Hepatocyte (in vitro differentiated cells): ENCODE measurements around the gene PLPPR1. TPM values are rescaled to one million over a fixed set of nuclear protein-coding genes. Genes with fewer than 3 reads are reported as not detected.

ENCODE experiments used
- DNase-seq: peaks from one replicate; pipeline ENCODE4 v3.0.0-alpha.2; 2016; ENCODE audit warnings: low spot score
- H2AFZ ChIP-seq: fragments of 200-600 bp; sonication (generic); 2 replicates; pipeline ENCODE4 v1.6.0; 2016; ENCODE audit warnings: antibody characterized with exemption, mild to moderate bottlenecking
- H3K27ac ChIP-seq: fragments of 200-600 bp; sonication (generic); 2 replicates; pipeline ENCODE4 v1.5.1; 2016; ENCODE audit warnings: mild to moderate bottlenecking
- H3K27me3 ChIP-seq: fragments of 200-600 bp; sonication (generic); 2 replicates; pipeline ENCODE4 v1.6.1; 2016
- H3K36me3 ChIP-seq: fragments of 200-600 bp; sonication (generic); replicated peaks from 2 replicates; pipeline ENCODE4 v1.5.1; 2016; ENCODE audit warnings: low read depth; ENCODE audit not compliant: insufficient read depth
- H3K4me1 ChIP-seq: fragments of 200-600 bp; sonication (generic); 2 replicates; pipeline ENCODE4 v1.5.1; 2016; ENCODE audit warnings: mild to moderate bottlenecking, moderate library complexity; ENCODE audit not compliant: insufficient read depth
- H3K4me2 ChIP-seq: fragments of 200-600 bp; sonication (generic); 2 replicates; pipeline ENCODE4 v1.6.0; 2016
- H3K4me3 ChIP-seq: fragments of 200-600 bp; sonication (generic); 2 replicates; pipeline ENCODE4 v1.5.1; 2016; ENCODE audit warnings: mild to moderate bottlenecking
- H3K79me2 ChIP-seq: fragments of 200-600 bp; sonication (generic); 2 replicates; pipeline ENCODE4 v1.6.0; 2017; ENCODE audit warnings: mild to moderate bottlenecking
- H3K9me2 ChIP-seq: fragments of 200-600 bp; sonication (generic); replicated peaks from 2 replicates; pipeline ENCODE4 v1.6.0; 2017; ENCODE audit warnings: mild to moderate bottlenecking; ENCODE audit not compliant: insufficient read depth
- H3K9me3 ChIP-seq: fragments of 200-600 bp; sonication (generic); 2 replicates; pipeline ENCODE4 v1.5.1; 2016; ENCODE audit warnings: low read depth, mild to moderate bottlenecking
- H4K20me1 ChIP-seq: fragments of 200-600 bp; sonication (generic); 2 replicates; pipeline ENCODE4 v1.6.0; 2016; ENCODE audit warnings: mild to moderate bottlenecking; ENCODE audit not compliant: insufficient read depth, poor library complexity, severe bottlenecking
- EZH2 ChIP-seq: fragments of 200-600 bp; sonication (generic); IDR thresholded peaks from 2 replicates; pipeline ENCODE4 v1.6.1; 2016; ENCODE audit warnings: antibody characterized with exemption, mild to moderate bottlenecking, borderline replicate concordance
- EZH2phosphoT487 ChIP-seq: fragments of 200-600 bp; sonication (generic); IDR thresholded peaks from one replicate; pipeline ENCODE4 v1.6.1; 2018; ENCODE audit warnings: antibody characterized with exemption, mild to moderate bottlenecking, low read depth, moderate library complexity; ENCODE audit not compliant: unreplicated experiment, severe bottlenecking
- WGBS: methylation state at CpG from one replicate; pipeline ENCODE4 v1.1.6; 2016; ENCODE audit warnings: low lambda C conversion rate; ENCODE audit errors: missing lambda C conversion rate; 5-methylcytosine and 5-hydroxymethylcytosine counted together
- polyA plus RNA-seq: library from polyadenylated mRNA; unstranded; fragments of >200 nt; fragmentation: Nextera tagmentation; extraction: Ambion mirVana; gene quantifications from 2 replicates; pipeline ENCODE4 v1.2.1, GENCODE V29; 2016
- total RNA-seq: library from RNA; depleted of rRNA; stranded (reverse); fragments of >200 nt; gene quantifications from 2 replicates; pipeline ENCODE4 v1.2.3, GENCODE V29; 2014
- TF ChIP-seq, protein P1 (sequence below): fragments of 200-600 bp; sonication (generic); IDR thresholded peaks from 2 replicates; pipeline ENCODE4 v1.5.1; 2016; ENCODE audit warnings: antibody characterized with exemption, mild to moderate bottlenecking; ENCODE audit not compliant: poor library complexity

PLPPR1 gene
- total and polyA plus RNA-seq, 2 experiments from 2014 or later = 0.27 to 2.1 TPM

DNA sequence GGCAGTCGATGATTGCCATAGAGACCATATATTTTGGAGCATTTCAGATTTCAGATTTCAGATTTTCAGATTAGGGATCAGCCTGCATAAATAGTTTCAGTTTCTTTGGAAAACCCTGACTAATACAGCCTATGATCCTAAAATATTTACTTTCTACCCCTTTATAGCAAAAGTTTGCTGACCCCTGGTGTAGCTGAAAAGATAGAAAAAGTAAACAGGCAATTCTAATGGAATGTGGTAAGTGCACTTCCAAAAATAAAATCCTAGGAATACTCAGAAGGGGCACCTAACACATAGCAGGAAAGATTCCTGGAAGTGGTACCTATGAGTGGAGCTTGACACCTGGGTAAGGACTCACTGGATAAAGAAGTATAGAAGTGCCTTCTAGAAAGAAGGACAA, 321.8 kb downstream of the PLPPR1 start:
- no peaks in the 10 kb centered on the region for H3K9me3 ChIP-seq
- no peak for DNase-seq
- H3K27ac ChIP-seq = no peak overlapping the region
- 78% methylated on average over 1 of the region's 1 CpG for WGBS
- H3K4me1 ChIP-seq = peaks cover 24% of the 10 kb centered on the region
- H4K20me1 ChIP-seq = no peaks in the 10 kb centered on the region
- no peak overlapping the region for H2AFZ ChIP-seq
- no peaks in the 10 kb centered on the region for H3K36me3 ChIP-seq
- H3K4me2 ChIP-seq = no peak overlapping the region
- TF ChIP-seq EZH2phosphoT487 (no peak), EZH2 (no peak)
- TF ChIP-seq, protein P1, sequence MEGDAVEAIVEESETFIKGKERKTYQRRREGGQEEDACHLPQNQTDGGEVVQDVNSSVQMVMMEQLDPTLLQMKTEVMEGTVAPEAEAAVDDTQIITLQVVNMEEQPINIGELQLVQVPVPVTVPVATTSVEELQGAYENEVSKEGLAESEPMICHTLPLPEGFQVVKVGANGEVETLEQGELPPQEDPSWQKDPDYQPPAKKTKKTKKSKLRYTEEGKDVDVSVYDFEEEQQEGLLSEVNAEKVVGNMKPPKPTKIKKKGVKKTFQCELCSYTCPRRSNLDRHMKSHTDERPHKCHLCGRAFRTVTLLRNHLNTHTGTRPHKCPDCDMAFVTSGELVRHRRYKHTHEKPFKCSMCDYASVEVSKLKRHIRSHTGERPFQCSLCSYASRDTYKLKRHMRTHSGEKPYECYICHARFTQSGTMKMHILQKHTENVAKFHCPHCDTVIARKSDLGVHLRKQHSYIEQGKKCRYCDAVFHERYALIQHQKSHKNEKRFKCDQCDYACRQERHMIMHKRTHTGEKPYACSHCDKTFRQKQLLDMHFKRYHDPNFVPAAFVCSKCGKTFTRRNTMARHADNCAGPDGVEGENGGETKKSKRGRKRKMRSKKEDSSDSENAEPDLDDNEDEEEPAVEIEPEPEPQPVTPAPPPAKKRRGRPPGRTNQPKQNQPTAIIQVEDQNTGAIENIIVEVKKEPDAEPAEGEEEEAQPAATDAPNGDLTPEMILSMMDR = no peak
- no peaks in the 10 kb centered on the region for H3K9me2 ChIP-seq
- no peaks in the 10 kb centered on the region for H3K27me3 ChIP-seq
- H3K4me3 ChIP-seq = no peak overlapping the region
- no peaks in the 10 kb centered on the region for H3K79me2 ChIP-seq

DNA sequence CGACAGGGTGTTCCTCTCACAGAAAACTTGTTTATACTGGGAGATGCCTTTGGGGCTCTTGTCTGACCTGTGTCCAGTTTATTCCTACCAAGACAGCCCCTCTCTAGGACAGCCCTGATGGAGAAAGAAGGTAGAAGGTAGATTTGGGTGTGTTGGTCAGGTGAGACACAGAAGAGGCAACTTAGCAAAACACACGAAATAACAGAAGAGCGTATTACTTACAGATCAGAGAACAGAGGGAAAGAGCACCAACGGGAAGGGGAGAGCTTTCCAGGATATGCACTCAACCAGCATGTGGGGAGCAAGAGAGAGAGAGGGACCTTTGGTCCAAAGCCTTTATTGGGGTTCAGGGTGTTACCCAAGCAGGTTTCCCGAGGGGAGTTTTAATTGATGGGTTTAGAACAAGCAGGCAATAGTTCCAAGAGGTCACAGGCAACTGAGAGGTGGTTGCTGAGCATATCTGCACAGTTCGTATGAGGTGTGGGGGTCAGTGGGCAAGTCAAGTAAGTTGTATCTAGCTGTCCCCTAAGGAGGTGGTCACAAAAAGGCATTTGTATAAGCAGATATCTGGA, 324.5 kb downstream of the PLPPR1 start:
- Histone ChIP-seq H3K36me3 (no peaks in the 10 kb centered on the region), H3K79me2 (no peaks in the 10 kb centered on the region), H3K4me3 (no peak overlapping the region), H3K9me3 (no peaks in the 10 kb centered on the region), H4K20me1 (no peaks in the 10 kb centered on the region), H3K9me2 (no peaks in the 10 kb centered on the region), H3K27ac (peak overlapping the region; percentile 93), H3K4me2 (no peak overlapping the region), H3K4me1 (peaks cover 29% of the 10 kb centered on the region), H2AFZ (no peak overlapping the region), H3K27me3 (no peaks in the 10 kb centered on the region)
- WGBS = 86% methylated on average over 6 of the region's 6 CpGs
- no peak for DNase-seq
- TF ChIP-seq, protein P1 = no peak
- no peak for TF ChIP-seq EZH2phosphoT487

DNA sequence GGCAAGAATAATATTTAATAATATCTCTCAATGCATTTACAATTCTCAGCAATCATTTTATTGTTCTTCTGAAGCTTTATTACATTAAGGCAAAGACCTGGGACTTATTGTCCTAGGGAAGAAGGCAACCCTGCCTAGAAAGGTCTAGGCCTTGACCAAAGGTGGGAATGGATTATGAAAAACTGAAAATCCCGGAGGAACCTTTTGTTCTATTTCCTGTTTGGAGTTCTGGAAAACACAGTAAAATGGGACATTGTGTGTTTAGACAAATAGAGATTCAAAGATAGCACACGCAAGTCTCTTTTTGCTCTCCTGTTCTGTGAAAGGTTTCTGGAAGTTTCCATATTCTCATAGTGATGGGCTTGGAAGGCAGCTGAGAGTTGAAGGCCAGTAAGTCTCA, 325.2 kb downstream of the PLPPR1 start:
- Histone ChIP-seq H3K4me1 (peaks cover 29% of the 10 kb centered on the region), H3K4me2 (no peak overlapping the region)

More for the DNA sequence above, 325.2 kb downstream of the PLPPR1 start:
- Histone ChIP-seq H3K4me3 (no peak overlapping the region), H2AFZ (no peak overlapping the region), H3K9me3 (no peaks in the 10 kb centered on the region), H3K79me2 (no peaks in the 10 kb centered on the region), H3K9me2 (no peaks in the 10 kb centered on the region), H3K36me3 (no peaks in the 10 kb centered on the region), H3K27me3 (no peaks in the 10 kb centered on the region), H3K27ac (peak overlapping the region; percentile 93), H4K20me1 (no peaks in the 10 kb centered on the region)
- 87% methylated on average over 2 of the region's 2 CpGs for whole genome bisulfite sequencing
- TF ChIP-seq EZH2phosphoT487 (no peak), EZH2 (no peak)
- TF ChIP-seq, protein P1 = no peak
- DNase-seq = no peak
